MCF 10A (cell line): Measurements from ENCODE around the gene DAPK2. TPM values are rescaled to one million over a fixed set of nuclear protein-coding genes. Genes with fewer than 3 reads are reported as not detected.
"Not testable (repeated sequence)": the region's sequence is repeated elsewhere in the genome, so short reads cannot be mapped to it uniquely, and the experiment has no call there.

Experiments
- BruUV-seq: library from RNA; stranded (reverse); fragments of 400-500 nt; replicated peaks from 2 replicates; lab custom pipeline; 2021; lab: Mats Ljungman, UMichigan
- CTCF ChIA-PET: fragments of 300-600 bp; sonication (Branson Sonifier 250); formaldehyde crosslinking; extraction: SDS; loops from one replicate; lab custom pipeline; 2021; ENCODE audit warnings: antibody characterized with exemption, inconsistent platforms; lab: Yijun Ruan, JAX
- POLR2A ChIA-PET: fragments of 300-600, 350-650 bp; sonication (Branson Sonifier 250); formaldehyde crosslinking; extraction: SDS; loops from one replicate; lab custom pipeline; 2020; ENCODE audit warnings: antibody characterized with exemption, inconsistent platforms; lab: Yijun Ruan, JAX
- DNase-seq: peaks from one replicate; pipeline ENCODE4 v3.0.0-alpha.2; 2018; ENCODE audit not compliant: unreplicated experiment
- H3K27ac Mint-ChIP-seq: one replicate; pipeline ENCODE4 v1.8.0; 2022; ENCODE audit warnings: mild to moderate bottlenecking, low read depth, mixed read lengths; ENCODE audit not compliant: unreplicated experiment
- H3K27me3 Mint-ChIP-seq: one replicate; pipeline ENCODE4 v1.8.0; 2022; ENCODE audit warnings: mixed read lengths; ENCODE audit not compliant: insufficient read depth, unreplicated experiment
- H3K36me3 Mint-ChIP-seq: one replicate; pipeline ENCODE4 v1.8.0; 2022; ENCODE audit warnings: mild to moderate bottlenecking, moderate library complexity, mixed read lengths; ENCODE audit not compliant: insufficient read depth, unreplicated experiment
- H3K4me1 Mint-ChIP-seq: one replicate; pipeline ENCODE4 v1.8.0; 2022; ENCODE audit warnings: mixed read lengths; ENCODE audit not compliant: insufficient read depth, unreplicated experiment
- H3K4me3 Mint-ChIP-seq: one replicate; pipeline ENCODE4 v1.8.0; 2022; ENCODE audit warnings: mild to moderate bottlenecking, moderate library complexity, mixed read lengths; ENCODE audit not compliant: unreplicated experiment
- H3K9me3 Mint-ChIP-seq: one replicate; pipeline ENCODE4 v1.8.0; 2022; ENCODE audit warnings: mixed read lengths; ENCODE audit not compliant: unreplicated experiment
- CTCF ChIP-seq: fragments of 200-600 bp; IDR thresholded peaks from one replicate; pipeline ENCODE4 v1.8.0; 2022; ENCODE audit warnings: antibody characterized with exemption, mild to moderate bottlenecking; ENCODE audit not compliant: unreplicated experiment
- intact Hi-C: fragments of 100-400 bp; cut with micrococcal nuclease; formaldehyde crosslinking; loops from 2 replicates; pipeline ENCODE4 v1.14.1; 2022
- total RNA-seq: library from RNA; stranded (reverse); gene quantifications from 2 replicates; pipeline ENCODE4 v1.2.3, GENCODE V29; 2022

DAPK2 gene
- total RNA-seq, 1 experiment from 2014 or later: 4.6 TPM

GRCh38 chr15:63900306-63900705 is 146.0 kb downstream of the DAPK2 start:
- TF ChIP-seq CTCF: no peak
- intact Hi-C loops: no loop called here
- H3K4me1 Mint-ChIP-seq: no peaks in the 10 kb centered on the region
- no peak overlapping the region for H3K27ac Mint-ChIP-seq
- no TSS peak for BruUV-seq
- DNase-seq: no peak
- no peaks in the 10 kb centered on the region for H3K36me3 Mint-ChIP-seq
- ChIA-PET CTCF (interaction anchor here (1.0 to 1.8 kb wide), 3 partner anchors 9 to 149 kb away, joined by 3 to 4 read pairs (median 4); no protein-coding TSS in a partner anchor), POLR2A (interaction anchor here (0.7 kb wide), 1 partner anchor 16 kb away, joined by 5 read pairs; no protein-coding TSS in a partner anchor)
- H3K27me3 Mint-ChIP-seq: no peaks in the 10 kb centered on the region
- H3K9me3 Mint-ChIP-seq: no peaks in the 10 kb centered on the region
- H3K4me3 Mint-ChIP-seq: no peak overlapping the region

- H3K9me3 Mint-ChIP-seq, DNase-seq, H3K4me3 Mint-ChIP-seq, H3K27me3 Mint-ChIP-seq, POLR2A ChIA-PET, intact Hi-C loops, H3K4me1 Mint-ChIP-seq, BruUV-seq, H3K27ac Mint-ChIP-seq, H3K36me3 Mint-ChIP-seq: not testable (repeated sequence)
- CTCF ChIA-PET: interaction anchor here (0.6 to 1.8 kb wide), 3 partner anchors 15 to 148 kb away, joined by 3 to 4 read pairs (median 3); no protein-coding TSS in a partner anchor
Observed at GRCh38 chr15:63899606-63900005, 146.7 kb downstream of the DAPK2 start.

- DNase-seq: no peak
- no peaks in the 10 kb centered on the region for H3K4me1 Mint-ChIP-seq
- no peak overlapping the region for H3K27ac Mint-ChIP-seq
- intact Hi-C loops: no loop called here
- H3K9me3 Mint-ChIP-seq: no peaks in the 10 kb centered on the region
- BruUV-seq: no TSS peak
- no peaks in the 10 kb centered on the region for H3K36me3 Mint-ChIP-seq
- CTCF ChIA-PET: interaction anchor here (0.6 to 1.8 kb wide), 3 partner anchors 15 to 147 kb away, joined by 3 to 4 read pairs (median 3); no protein-coding TSS in a partner anchor
- no peak for TF ChIP-seq CTCF
- H3K27me3 Mint-ChIP-seq: no peaks in the 10 kb centered on the region
- H3K4me3 Mint-ChIP-seq: no peak overlapping the region
- POLR2A ChIA-PET: no interaction called here
Observed at GRCh38 chr15:63899193-63899592, 147.1 kb downstream of the DAPK2 start.

- Mint-ChIP-seq H3K36me3 (no peaks in the 10 kb centered on the region), H3K27ac (no peak overlapping the region), H3K9me3 (no peaks in the 10 kb centered on the region), H3K4me1 (no peaks in the 10 kb centered on the region), H3K27me3 (no peaks in the 10 kb centered on the region), H3K4me3 (no peak overlapping the region)
- BruUV-seq: no TSS peak
- intact Hi-C loops: no loop called here
- DNase-seq: peak; percentile 44
- ChIA-PET CTCF (interaction anchor here (1.6 kb wide), 1 partner anchor 145 kb away, joined by 4 read pairs; no protein-coding TSS in a partner anchor), POLR2A (no interaction called here)
- TF ChIP-seq CTCF: no peak
Observed at GRCh38 chr15:63896336-63897115, 149.8 kb downstream of the DAPK2 start.
